GM18499 (cell line): ENCODE data around the gene HGD.
A peak's percentile ranks its signal among the peaks of the same experiment; 100 is the strongest.

Experiments used
- ATAC-seq: cut with Tn5 transposase; IDR thresholded peaks from one replicate; pipeline ENCODE4 v1.9.1; 2021; ENCODE audit warnings: moderate number of reproducible peaks; ENCODE audit not compliant: insufficient read depth, unreplicated experiment

HGD gene

GRCh38 chr3:120596853-120597223 is 85.2 kb downstream of the HGD start:
- no peak for ATAC-seq

- peak; percentile 88 for ATAC-seq
These were observed 85.8 kb downstream of the HGD start, which contains the start of gene NDUFB4 for GRCh38 chr3:120596116-120596852. Gene NDUFB4 (plus strand): TSS chr3:120596336. CDS start chr3:120596360, 24 bp downstream.

GRCh38 chr3:120595788-120596115 is 86.3 kb downstream of the HGD start:
- no peak for ATAC-seq

- no peak for ATAC-seq
These were observed 94.6 kb downstream of the HGD start for GRCh38 chr3:120587332-120587975.
